ENCODE results near the gene NKAIN2.
"Not testable (repeated sequence)": the region's sequence is repeated elsewhere in the genome, so short reads cannot be mapped to it uniquely, and the experiment has no call there.

Gene NKAIN2

GRCh38 chr6:124719913-124720312 is 916.2 kb downstream of the NKAIN2 start:
- H3K9me3 ChIP-seq = no peaks in the 10 kb centered on the region
- H3K36me3 ChIP-seq = no peaks in the 10 kb centered on the region
- intact Hi-C loops (cut with DNase I; ENCODE audit: low total_unique reads) = no loop called here
- no peaks in the 10 kb centered on the region for H3K27me3 ChIP-seq
- no peak overlapping the region for H3K4me3 ChIP-seq
- DNase-seq = no peak
- no peak overlapping the region for H3K27ac ChIP-seq
- no peak for TF ChIP-seq CTCF (IDR thresholded peaks at IDR 0.05)
- H3K4me1 ChIP-seq = peaks cover 0 to 4% (median 1%) of the 10 kb centered on the region in 4 donors

- DNase-seq = no peak
- Histone ChIP-seq H3K4me1 (peaks cover 0 to 4% (median 1%) of the 10 kb centered on the region in 4 donors), H3K36me3 (no peaks in the 10 kb centered on the region), H3K4me3 (no peak overlapping the region), H3K9me3 (no peaks in the 10 kb centered on the region), H3K27me3 (no peaks in the 10 kb centered on the region), H3K27ac (no peak overlapping the region)
- TF ChIP-seq CTCF (IDR thresholded peaks at IDR 0.05) = no peak
- intact Hi-C loops (cut with DNase I; ENCODE audit: low total_unique reads) = no loop called here
Measured at GRCh38 chr6:124721331-124721730, 917.7 kb downstream of the NKAIN2 start.

GRCh38 chr6:124722141-124722878 is 918.6 kb downstream of the NKAIN2 start:
- intact Hi-C loops (cut with DNase I; ENCODE audit: low total_unique reads) = no loop called here

GRCh38 chr6:124723671-124724070 is 920.0 kb downstream of the NKAIN2 start:
- DNase-seq = no peak
- peaks cover 0 to 4% (median 1%) of the 10 kb centered on the region in 4 donors for H3K4me1 ChIP-seq
- no peak overlapping the region for H3K4me3 ChIP-seq
- no peaks in the 10 kb centered on the region for H3K27me3 ChIP-seq
- no peaks in the 10 kb centered on the region for H3K9me3 ChIP-seq
- intact Hi-C loops (cut with DNase I; ENCODE audit: low total_unique reads) = no loop called here
- no peak overlapping the region for H3K27ac ChIP-seq
- TF ChIP-seq CTCF (IDR thresholded peaks at IDR 0.05) = no peak
- H3K36me3 ChIP-seq = no peaks in the 10 kb centered on the region

More at GRCh38 chr6:124722141-124722878, 918.6 kb downstream of the NKAIN2 start:
- H3K27ac ChIP-seq = no peak overlapping the region
- DNase-seq = no peak
- H3K27me3 ChIP-seq = no peaks in the 10 kb centered on the region
- H3K4me3 ChIP-seq = no peak overlapping the region
- H3K4me1 ChIP-seq = peaks cover 0 to 4% (median 1%) of the 10 kb centered on the region in 4 donors
- H3K9me3 ChIP-seq = no peaks in the 10 kb centered on the region
- H3K36me3 ChIP-seq = no peaks in the 10 kb centered on the region
- no peak for TF ChIP-seq CTCF (IDR thresholded peaks at IDR 0.05)

GRCh38 chr6:124737804-124738203 is 934.1 kb downstream of the NKAIN2 start:
- not testable (repeated sequence) for DNase-seq, H3K36me3 ChIP-seq

GRCh38 chr6:124738482-124738881 is 934.8 kb downstream of the NKAIN2 start:
- no peak for DNase-seq

More at GRCh38 chr6:124737804-124738203, 934.1 kb downstream of the NKAIN2 start:
- peaks cover 0 to 10% (median 0%) of the 10 kb centered on the region in 3 donors for H3K9me3 ChIP-seq
- H3K4me3 ChIP-seq; intact Hi-C loops (cut with DNase I; ENCODE audit: low total_unique reads); H3K4me1 ChIP-seq; H3K27me3 ChIP-seq; H3K27ac ChIP-seq: not testable (repeated sequence)

More at GRCh38 chr6:124738482-124738881, 934.8 kb downstream of the NKAIN2 start:
- Histone ChIP-seq H3K4me3 (no peak overlapping the region), H3K36me3 (no peaks in the 10 kb centered on the region), H3K27ac (no peak overlapping the region), H3K27me3 (no peaks in the 10 kb centered on the region), H3K4me1 (no peaks in the 10 kb centered on the region), H3K9me3 (peaks cover 0 to 7% (median 0%) of the 10 kb centered on the region in 3 donors)
- TF ChIP-seq CTCF (IDR thresholded peaks at IDR 0.05) = no peak
- intact Hi-C loops (cut with DNase I; ENCODE audit: low total_unique reads) = no loop called here

Data from tibial artery (tissue), 4 donors.